Prostate gland (tissue), 2 donors: ENCODE results near the gene CTNNA3. TPM values are rescaled to one million over a fixed set of nuclear protein-coding genes. Genes with fewer than 3 reads are reported as not detected.

ENCODE experiments used
- DNase-seq: peaks from one replicate; pipeline ENCODE4 v3.0.0-alpha.2; 2019; ENCODE audit warnings: low spot score
- H3K27ac ChIP-seq, 2 donors: fragments of 200-600 bp; sonication (generic); 2 replicates each; pipeline ENCODE4 v1.5.1; 2017 to 2019
- H3K27me3 ChIP-seq: fragments of 200-600 bp; sonication (generic); replicated peaks from 2 replicates; pipeline ENCODE4 v1.5.1; 2019; ENCODE audit not compliant: insufficient read depth
- H3K36me3 ChIP-seq, 2 donors: fragments of 200-600 bp; sonication (generic); 1 replicate in 1 of 2; 2 replicates in 1 of 2; pipeline versions ENCODE4 v1.5.1 to v1.8.1; 2017 to 2019
- H3K4me1 ChIP-seq: fragments of 200-600 bp; sonication (generic); replicated peaks from 2 replicates; pipeline ENCODE4 v1.5.1; 2019
- H3K4me3 ChIP-seq, 2 donors: fragments of 200-600 bp; sonication (generic); 2 replicates each; pipeline ENCODE4 v1.5.1; 2017 to 2019
- H3K9me3 ChIP-seq: fragments of 200-600 bp; sonication (generic); 2 replicates; pipeline ENCODE4 v1.5.1; 2017
- POLR2A ChIP-seq: fragments of 450-650 bp; IDR thresholded peaks from one replicate; pipeline ENCODE4 v1.6.1; 2016; ENCODE audit warnings: antibody characterized with exemption, mild to moderate bottlenecking
- POLR2AphosphoS5 ChIP-seq: sonication (generic); formaldehyde crosslinking; IDR thresholded peaks from one replicate; pipeline ENCODE4 v1.6.1; 2017; ENCODE audit warnings: antibody characterized with exemption
- WGBS: methylation state at CpG from one replicate; pipeline ENCODE4 v1.1.5; 2018; 5-methylcytosine and 5-hydroxymethylcytosine counted together
- intact Hi-C: fragments of 100-400 bp; cut with DNase I; formaldehyde crosslinking; loops from one replicate; pipeline ENCODE4 v1.14.2; 2022
- total RNA-seq, 2 donors: library from RNA; depleted of rRNA; stranded (reverse); fragments of >200 nt; gene quantifications; one replicate each; pipeline ENCODE4 v1.1.0, GENCODE V29; 2016
- TF ChIP-seq, protein P1 (sequence below), 4 experiments: fragments of 200-600 bp in 2 of 4; fragments of 450-650 bp in 2 of 4; sonication (generic) in 2 of 4; IDR thresholded peaks; 1 replicate in 3 of 4; 2 replicates in 1 of 4; pipeline ENCODE4 v1.5.1; 2016 to 2019; ENCODE audit warnings: antibody characterized with exemption in 4 of 4, mild to moderate bottlenecking in 2 of 4, moderate library complexity in 2 of 4

Gene CTNNA3
- total RNA-seq, 2 donors from 2014 or later = 0.27 to 7.2 TPM

GRCh38 chr10:67079126-67079525 lies 616.9 kb downstream of the CTNNA3 start:
- no peaks in the 10 kb centered on the region for H3K27me3 ChIP-seq
- no peak for DNase-seq
- H3K4me1 ChIP-seq = no peaks in the 10 kb centered on the region
- H3K27ac ChIP-seq = no peak overlapping the region
- intact Hi-C loops = no loop called here
- H3K36me3 ChIP-seq = no peaks in the 10 kb centered on the region
- H3K4me3 ChIP-seq = no peak overlapping the region
- WGBS = 31% methylated on average over 4 of the region's 4 CpGs
- no peaks in the 10 kb centered on the region for H3K9me3 ChIP-seq
- TF ChIP-seq POLR2A = no peak
- TF ChIP-seq POLR2AphosphoS5 = no peak
- TF ChIP-seq, protein P1, sequence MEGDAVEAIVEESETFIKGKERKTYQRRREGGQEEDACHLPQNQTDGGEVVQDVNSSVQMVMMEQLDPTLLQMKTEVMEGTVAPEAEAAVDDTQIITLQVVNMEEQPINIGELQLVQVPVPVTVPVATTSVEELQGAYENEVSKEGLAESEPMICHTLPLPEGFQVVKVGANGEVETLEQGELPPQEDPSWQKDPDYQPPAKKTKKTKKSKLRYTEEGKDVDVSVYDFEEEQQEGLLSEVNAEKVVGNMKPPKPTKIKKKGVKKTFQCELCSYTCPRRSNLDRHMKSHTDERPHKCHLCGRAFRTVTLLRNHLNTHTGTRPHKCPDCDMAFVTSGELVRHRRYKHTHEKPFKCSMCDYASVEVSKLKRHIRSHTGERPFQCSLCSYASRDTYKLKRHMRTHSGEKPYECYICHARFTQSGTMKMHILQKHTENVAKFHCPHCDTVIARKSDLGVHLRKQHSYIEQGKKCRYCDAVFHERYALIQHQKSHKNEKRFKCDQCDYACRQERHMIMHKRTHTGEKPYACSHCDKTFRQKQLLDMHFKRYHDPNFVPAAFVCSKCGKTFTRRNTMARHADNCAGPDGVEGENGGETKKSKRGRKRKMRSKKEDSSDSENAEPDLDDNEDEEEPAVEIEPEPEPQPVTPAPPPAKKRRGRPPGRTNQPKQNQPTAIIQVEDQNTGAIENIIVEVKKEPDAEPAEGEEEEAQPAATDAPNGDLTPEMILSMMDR (IDR thresholded peaks at IDR 0.05) = no peak

- intact Hi-C loops = no loop called here
- Histone ChIP-seq H3K27ac (no peak overlapping the region), H3K27me3 (no peaks in the 10 kb centered on the region), H3K36me3 (no peaks in the 10 kb centered on the region), H3K9me3 (no peaks in the 10 kb centered on the region), H3K4me3 (no peak overlapping the region), H3K4me1 (no peaks in the 10 kb centered on the region)
- TF ChIP-seq, protein P1 (IDR thresholded peaks at IDR 0.05) = no peak
- TF ChIP-seq POLR2AphosphoS5 (no peak), POLR2A (no peak)
- WGBS = 96% methylated on average over 1 of the region's 1 CpG
- no peak for DNase-seq
Measured at GRCh38 chr10:67077376-67077775, 618.6 kb downstream of the CTNNA3 start.

DNA sequence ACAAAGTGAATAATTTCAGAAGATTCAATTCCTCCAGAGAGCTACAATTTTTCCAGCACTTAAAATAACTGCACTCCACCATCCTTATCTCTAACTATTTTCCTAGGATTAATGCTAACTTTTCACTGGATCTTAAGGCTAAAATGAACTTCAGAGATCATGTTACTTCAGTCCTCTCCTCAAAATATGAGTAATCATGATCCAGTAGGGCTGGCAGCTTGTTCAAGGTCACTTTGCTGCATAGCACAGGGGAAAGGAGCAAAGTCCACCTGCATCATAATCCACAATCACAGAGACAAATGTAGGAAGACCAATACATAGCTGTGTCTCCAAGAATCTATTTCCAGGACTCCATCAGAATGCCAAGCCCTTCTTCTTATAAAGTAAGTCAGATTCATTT lies 619.9 kb downstream of the CTNNA3 start:
- no peak overlapping the region for H3K4me3 ChIP-seq
- intact Hi-C loops = no loop called here
- no peak for DNase-seq
- TF ChIP-seq POLR2AphosphoS5 = no peak
- no peak for TF ChIP-seq POLR2A
- TF ChIP-seq, protein P1 (IDR thresholded peaks at IDR 0.05) = no peak
- H3K9me3 ChIP-seq = no peaks in the 10 kb centered on the region
- no peaks in the 10 kb centered on the region for H3K4me1 ChIP-seq
- H3K27me3 ChIP-seq = no peaks in the 10 kb centered on the region
- H3K27ac ChIP-seq = no peak overlapping the region
- H3K36me3 ChIP-seq = no peaks in the 10 kb centered on the region

- Histone ChIP-seq H3K4me1 (no peaks in the 10 kb centered on the region), H3K27ac (no peak overlapping the region), H3K36me3 (no peaks in the 10 kb centered on the region), H3K4me3 (no peak overlapping the region), H3K27me3 (no peaks in the 10 kb centered on the region), H3K9me3 (no peaks in the 10 kb centered on the region)
- intact Hi-C loops = no loop called here
- 32% methylated on average over 4 of the region's 4 CpGs for WGBS
- DNase-seq = no peak
- TF ChIP-seq, protein P1 (IDR thresholded peaks at IDR 0.05) = no peak
- TF ChIP-seq POLR2A (no peak), POLR2AphosphoS5 (no peak)
Measured at GRCh38 chr10:67075491-67075971, 620.5 kb downstream of the CTNNA3 start.

DNA sequence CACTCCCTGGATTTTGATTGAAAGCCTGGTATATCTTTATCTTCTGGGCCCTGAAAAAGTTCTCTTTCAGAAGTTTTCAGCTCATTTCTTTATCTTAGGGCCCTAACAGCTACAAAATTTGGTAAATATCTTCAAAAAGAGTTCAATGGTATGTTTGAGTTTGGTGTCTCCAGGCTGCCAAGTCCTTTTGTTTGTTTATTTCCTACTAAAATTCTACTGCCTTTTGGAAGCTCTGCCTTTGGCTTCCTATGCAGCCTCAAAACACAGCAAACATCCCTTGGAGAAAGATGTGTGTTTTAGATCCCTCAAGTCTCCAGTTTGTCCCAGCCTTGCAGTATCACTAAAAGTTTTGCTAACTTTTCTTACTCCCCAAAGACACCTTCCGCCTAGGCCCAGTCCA lies 623.3 kb downstream of the CTNNA3 start:
- Histone ChIP-seq H3K27ac (no peak overlapping the region), H3K27me3 (no peaks in the 10 kb centered on the region), H3K36me3 (no peaks in the 10 kb centered on the region), H3K4me3 (no peak overlapping the region), H3K4me1 (no peaks in the 10 kb centered on the region), H3K9me3 (no peaks in the 10 kb centered on the region)
- WGBS = 92% methylated on average over 1 of the region's 1 CpG
- intact Hi-C loops = no loop called here
- no peak for DNase-seq
- TF ChIP-seq, protein P1 (IDR thresholded peaks at IDR 0.05) = no peak
- no peak for TF ChIP-seq POLR2A
- no peak for TF ChIP-seq POLR2AphosphoS5
